GM18517 (cell line): ENCODE measurements around the gene TRIM56.
A peak's percentile ranks its signal among the peaks of the same experiment; 100 is the strongest.
"Not testable (repeated sequence)": the region's sequence is repeated elsewhere in the genome, so short reads cannot be mapped to it uniquely, and the experiment has no call there.

Experiments
- ATAC-seq: cut with Tn5 transposase; IDR thresholded peaks from one replicate; pipeline ENCODE4 v1.9.1; 2021; ENCODE audit warnings: mild to moderate bottlenecking, moderate library complexity; ENCODE audit not compliant: unreplicated experiment

The TRIM56 gene

GRCh38 chr7:101085162-101085964 lies at the start of gene TRIM56:
TSS of gene TRIM56 (plus strand) at chr7:101085481. CDS start at chr7:101087313, 1,832 bp downstream.
- peak; percentile 91 for ATAC-seq

DNA sequence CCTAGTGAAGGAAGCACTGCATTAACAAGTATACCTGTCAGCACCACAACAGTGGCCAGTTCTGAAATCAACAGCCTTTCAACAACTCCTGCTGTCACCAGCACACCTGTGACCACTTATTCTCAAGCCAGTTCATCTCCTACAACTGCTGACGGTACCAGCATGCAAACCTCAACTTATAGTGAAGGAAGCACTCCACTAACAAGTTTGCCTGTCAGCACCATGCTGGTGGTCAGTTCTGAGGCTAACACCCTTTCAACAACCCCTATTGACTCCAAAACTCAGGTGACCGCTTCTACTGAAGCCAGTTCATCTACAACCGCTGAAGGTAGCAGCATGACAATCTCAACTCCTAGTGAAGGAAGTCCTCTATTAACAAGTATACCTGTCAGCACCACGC lies 49.3 kb upstream of the TRIM56 start:
- no peak for ATAC-seq

- not testable (repeated sequence) for ATAC-seq
Observed at GRCh38 chr7:101041283-101041682, 44.0 kb upstream of the TRIM56 start.

DNA sequence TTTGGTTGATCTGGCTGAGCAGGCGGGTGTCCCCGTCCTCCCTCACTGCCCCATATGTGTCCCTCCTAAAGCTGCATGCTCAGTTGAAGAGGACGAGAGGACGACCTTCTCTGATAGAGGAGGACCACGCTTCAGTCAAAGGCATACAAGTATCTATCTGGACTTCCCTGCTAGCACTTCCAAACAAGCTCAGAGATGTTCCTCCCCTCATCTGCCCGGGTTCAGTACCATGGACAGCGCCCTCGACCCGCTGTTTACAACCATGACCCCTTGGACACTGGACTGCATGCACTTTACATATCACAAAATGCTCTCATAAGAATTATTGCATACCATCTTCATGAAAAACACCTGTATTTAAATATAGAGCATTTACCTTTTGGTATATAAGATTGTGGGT lies 26.9 kb upstream of the TRIM56 start:
- no peak for ATAC-seq

DNA sequence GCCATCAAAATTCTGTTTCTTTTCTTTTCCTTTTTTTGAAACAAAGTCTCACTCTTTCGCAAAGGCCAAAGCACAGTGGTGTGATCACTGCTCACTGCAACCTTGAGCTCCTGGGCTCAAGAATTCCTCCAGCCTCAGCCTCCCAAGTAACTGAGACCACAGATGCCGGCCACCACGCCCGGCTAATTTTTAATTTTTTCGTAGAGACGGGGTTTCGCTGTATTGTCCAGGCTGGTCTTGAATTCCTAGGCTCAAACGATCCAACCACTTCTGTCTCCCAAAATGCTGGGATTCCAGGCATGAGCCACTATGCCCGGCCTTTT lies 25.7 kb upstream of the TRIM56 start:
- ATAC-seq = no peak

DNA sequence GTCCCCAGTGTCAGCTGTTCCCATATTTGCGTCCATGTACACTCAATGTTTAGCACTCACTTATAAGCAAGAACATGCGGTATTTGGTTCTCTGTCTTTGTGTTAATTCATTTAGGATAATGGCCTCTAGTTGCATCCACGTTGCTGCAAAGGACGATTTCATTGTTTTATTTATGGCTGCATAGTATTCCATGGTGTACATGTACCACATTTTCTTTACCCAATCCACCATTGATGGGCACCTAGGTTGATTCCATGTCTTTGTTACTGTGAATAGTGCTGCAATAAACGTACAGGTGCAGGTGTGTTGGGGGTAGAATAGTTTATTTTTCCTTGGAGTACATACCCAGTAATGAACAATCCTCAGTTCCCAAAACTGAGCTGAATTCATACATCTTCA lies 24.3 kb upstream of the TRIM56 start:
- no peak for ATAC-seq

- not testable (repeated sequence) for ATAC-seq
Observed at GRCh38 chr7:101064176-101064550, 21.1 kb upstream of the TRIM56 start.

DNA sequence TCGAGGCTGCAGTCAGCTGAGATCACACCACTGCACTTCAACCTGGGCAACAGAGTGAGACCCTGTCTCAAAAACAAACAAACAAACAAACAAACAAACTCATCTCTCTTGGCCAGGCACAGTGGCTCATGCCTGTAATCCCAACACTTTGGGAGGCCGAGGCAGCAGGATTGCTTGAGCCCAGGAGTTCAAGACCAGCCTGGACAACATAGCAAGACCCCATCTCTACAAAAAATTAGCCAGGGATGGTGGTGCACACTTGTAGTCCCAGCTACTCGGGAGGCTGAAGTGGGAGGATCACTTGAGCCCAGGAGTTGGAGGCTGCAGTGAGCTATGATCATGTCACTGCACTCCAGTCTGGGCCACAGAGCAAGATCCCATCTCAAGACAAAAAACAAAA lies 20.1 kb upstream of the TRIM56 start:
- not testable (repeated sequence) for ATAC-seq

- no peak for ATAC-seq
Observed at GRCh38 chr7:101066141-101066832, 19.0 kb upstream of the TRIM56 start.

DNA sequence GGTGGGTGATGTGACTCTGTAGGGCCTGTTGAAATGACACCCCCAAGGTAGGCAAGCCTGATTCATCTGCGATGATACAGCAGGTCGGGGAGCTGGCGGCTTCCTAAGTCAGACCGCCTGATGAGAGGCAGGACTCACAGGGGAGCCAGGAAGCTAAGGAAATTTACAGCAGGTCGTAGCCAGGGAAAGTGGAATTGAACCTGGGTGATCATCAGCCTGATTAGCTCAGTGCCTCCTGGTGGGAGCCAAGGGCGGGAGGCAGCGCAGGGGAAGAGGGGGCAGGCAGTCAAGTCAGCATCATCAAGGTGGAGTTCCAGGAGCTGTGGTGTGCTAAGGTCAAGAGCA lies 18.5 kb upstream of the TRIM56 start:
- ATAC-seq = no peak

DNA sequence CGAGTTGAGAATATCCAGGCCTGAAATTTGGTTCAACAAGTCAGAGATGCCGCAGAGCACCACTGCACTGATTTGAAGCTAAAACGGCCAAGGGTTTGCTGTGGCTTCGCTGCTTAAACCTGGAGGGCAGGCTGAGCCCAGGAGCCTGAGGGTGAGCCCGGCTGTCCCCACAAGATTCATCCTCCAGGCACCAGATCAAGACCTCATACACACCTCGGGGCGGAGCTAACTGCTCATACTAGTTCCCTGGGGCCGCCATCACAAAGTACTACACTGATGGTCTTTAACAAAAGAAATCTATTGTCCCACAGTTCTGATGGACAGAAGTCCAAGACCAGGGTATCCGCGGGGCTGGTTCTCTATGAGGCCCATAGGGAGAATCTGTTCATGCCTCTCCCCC lies 16.9 kb upstream of the TRIM56 start:
- ATAC-seq = no peak

- not testable (repeated sequence) for ATAC-seq
Observed at GRCh38 chr7:101071362-101072104, 13.7 kb upstream of the TRIM56 start.

DNA sequence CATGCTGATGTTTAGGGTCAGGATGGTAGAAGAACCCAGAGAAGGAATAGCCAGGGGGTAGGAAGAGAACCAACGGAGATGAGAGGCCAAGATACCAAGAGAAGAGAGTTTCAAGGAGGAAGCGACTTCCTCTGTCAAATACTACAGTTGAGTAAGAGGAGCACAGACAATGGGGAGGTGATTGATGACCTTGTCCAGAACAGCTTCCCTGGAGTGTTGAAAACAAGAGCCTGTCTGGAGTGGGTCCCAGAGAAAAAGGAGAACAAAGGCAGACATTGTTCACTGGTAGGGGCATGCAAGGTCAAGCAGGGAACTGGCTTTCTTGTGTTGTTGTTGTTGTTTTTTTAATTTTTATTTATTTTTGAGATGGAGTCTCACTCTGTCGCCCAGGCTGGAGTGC lies 9.6 kb upstream of the TRIM56 start:
- no peak for ATAC-seq

DNA sequence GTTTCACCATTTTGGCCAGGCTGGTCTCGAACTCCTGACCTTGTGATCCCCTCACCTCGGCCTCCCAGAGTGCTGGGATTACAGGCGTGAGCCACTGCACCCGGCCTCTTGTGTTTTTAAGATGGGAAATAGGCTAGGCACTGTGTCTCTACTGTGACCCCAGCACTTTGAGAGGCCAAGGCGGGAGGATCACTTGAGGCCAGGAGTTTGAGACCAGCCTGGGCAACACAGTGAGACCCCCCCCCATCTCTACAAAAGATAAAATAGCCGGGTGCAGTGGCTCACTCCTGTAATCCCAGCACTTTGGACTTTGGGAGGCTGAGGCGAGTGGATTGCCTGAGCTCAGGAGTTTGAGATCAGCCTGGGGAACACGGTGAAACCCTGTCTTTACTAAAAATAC lies 9.1 kb upstream of the TRIM56 start:
- not testable (repeated sequence) for ATAC-seq

DNA sequence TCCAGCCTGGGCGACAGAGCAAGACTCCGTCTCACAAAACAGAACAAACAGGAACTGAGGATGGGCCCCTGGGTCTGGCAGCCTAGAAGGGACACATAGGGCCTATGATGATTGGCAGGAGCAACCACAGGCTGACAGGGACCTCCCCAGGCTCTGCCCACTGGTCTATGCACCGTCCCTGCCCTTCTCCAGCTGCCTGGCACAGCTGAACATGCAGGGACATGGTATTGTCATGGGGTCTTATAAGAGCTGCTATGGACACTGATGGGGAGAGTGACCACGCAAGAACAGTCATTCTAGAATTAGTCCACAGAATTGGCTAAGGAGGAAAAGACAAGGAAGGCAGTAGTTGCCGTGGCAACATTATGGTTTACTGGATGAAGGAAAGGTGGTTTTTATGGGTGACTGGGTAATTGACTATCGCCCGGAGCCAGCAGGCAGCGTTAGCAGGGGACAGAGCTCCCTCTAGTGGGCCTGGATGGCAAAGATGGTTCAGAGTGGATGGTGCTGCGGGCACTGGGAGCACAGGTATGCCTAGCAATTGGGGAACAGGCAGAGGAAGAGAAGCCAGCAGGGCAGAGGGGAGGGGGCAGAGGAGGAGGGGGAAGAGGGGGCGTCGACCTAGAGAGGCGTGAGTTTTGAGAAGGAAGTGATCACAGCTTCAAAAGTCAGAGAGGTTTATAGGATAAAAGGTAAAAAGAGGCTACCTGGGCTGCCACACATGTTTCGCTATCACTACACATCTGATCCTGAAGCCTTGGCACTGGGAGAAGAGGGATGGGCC lies 7.8 kb upstream of the TRIM56 start:
- no peak for ATAC-seq

GRCh38 chr7:101081432-101081831 lies 3.8 kb upstream of the TRIM56 start:
- ATAC-seq = no peak

GRCh38 chr7:101084865-101085161 lies 468 bp upstream of the TRIM56 start:
- ATAC-seq = no peak

DNA sequence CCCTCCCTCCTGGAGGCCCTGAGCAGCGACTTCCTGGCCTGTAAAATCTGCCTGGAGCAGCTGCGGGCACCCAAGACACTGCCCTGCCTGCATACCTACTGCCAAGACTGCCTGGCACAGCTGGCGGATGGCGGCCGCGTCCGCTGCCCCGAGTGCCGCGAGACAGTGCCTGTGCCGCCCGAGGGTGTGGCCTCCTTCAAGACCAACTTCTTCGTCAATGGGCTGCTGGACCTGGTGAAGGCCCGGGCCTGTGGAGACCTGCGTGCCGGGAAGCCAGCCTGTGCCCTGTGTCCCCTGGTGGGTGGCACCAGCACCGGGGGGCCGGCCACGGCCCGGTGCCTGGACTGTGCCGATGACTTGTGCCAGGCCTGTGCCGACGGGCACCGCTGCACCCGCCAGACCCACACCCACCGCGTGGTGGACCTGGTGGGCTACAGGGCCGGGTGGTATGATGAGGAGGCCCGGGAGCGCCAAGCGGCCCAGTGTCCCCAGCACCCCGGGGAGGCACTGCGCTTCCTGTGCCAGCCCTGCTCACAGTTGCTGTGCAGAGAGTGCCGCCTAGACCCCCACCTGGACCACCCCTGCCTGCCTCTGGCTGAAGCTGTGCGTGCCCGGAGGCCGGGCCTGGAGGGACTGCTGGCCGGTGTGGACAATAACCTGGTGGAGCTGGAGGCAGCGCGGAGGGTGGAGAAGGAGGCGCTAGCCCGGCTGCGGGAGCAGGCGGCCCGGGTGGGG lies 2.2 kb downstream of the TRIM56 start:
- no peak for ATAC-seq

DNA sequence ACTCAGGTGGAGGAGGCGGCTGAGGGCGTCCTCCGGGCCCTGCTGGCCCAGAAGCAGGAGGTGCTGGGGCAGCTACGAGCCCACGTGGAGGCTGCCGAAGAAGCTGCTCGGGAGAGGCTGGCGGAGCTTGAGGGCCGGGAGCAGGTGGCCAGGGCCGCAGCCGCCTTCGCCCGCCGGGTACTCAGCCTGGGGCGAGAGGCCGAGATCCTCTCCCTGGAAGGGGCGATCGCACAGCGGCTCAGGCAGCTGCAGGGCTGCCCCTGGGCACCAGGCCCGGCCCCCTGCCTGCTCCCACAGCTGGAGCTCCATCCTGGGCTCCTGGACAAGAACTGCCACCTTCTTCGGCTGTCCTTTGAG lies 2.8 kb downstream of the TRIM56 start:
- ATAC-seq = no peak

GRCh38 chr7:101088858-101089529 lies 3.7 kb downstream of the TRIM56 start:
- ATAC-seq = no peak
